ENCODE data around the gene ALOX15B.

GRCh38 chr17:8029121-8029520 lies 9.7 kb upstream of the ALOX15B start:
- TF ChIP-seq EZH2 (IDR thresholded peaks at IDR 0.05; ENCODE audit: borderline replicate concordance), result no peak
- no peak for TF ChIP-seq CTCF (IDR thresholded peaks at IDR 0.05; ENCODE audit: poor library complexity)

All from hepatocyte (in vitro differentiated cells).